ENCODE data around the gene TENM4. TPM values are rescaled to one million over a fixed set of nuclear protein-coding genes. Genes with fewer than 3 reads are reported as not detected.
A peak's percentile ranks its signal among the peaks of the same experiment; 100 is the strongest.

The TENM4 gene
- total RNA-seq, 1 donor from 2014 or later = 3.8 TPM

GRCh38 chr11:79244241-79244772, 196.5 kb downstream of the TENM4 start:
- no peaks in the 10 kb centered on the region for H3K27me3 Mint-ChIP-seq (ENCODE audit: low read depth)
- H3K27ac Mint-ChIP-seq (ENCODE audit: unreplicated experiment) = peak overlapping the region; percentile 93
- H3K4me3 Mint-ChIP-seq (ENCODE audit: unreplicated experiment) = no peak overlapping the region
- H3K36me3 Mint-ChIP-seq (ENCODE audit: low read depth) = peaks cover 2% of the 10 kb centered on the region
- DNase-seq (ENCODE audit: low spot score) = no peak
- peaks cover 41% of the 10 kb centered on the region for H3K4me1 Mint-ChIP-seq (ENCODE audit: low read depth)
- TF ChIP-seq CTCF (IDR thresholded peaks at IDR 0.05) = no peak
- peaks cover 4% of the 10 kb centered on the region for H3K9me3 Mint-ChIP-seq (ENCODE audit: low read depth)

- TF ChIP-seq CTCF (IDR thresholded peaks at IDR 0.05) = no peak
- Mint-ChIP-seq H3K27ac (ENCODE audit: unreplicated experiment) (peak overlapping the region; percentile 93), H3K4me3 (ENCODE audit: unreplicated experiment) (no peak overlapping the region), H3K36me3 (ENCODE audit: low read depth) (peaks cover 2% of the 10 kb centered on the region), H3K9me3 (ENCODE audit: low read depth) (peaks cover 4% of the 10 kb centered on the region), H3K27me3 (ENCODE audit: low read depth) (no peaks in the 10 kb centered on the region), H3K4me1 (ENCODE audit: low read depth) (peaks cover 41% of the 10 kb centered on the region)
- DNase-seq (ENCODE audit: low spot score) = no peak
These were observed 197.2 kb downstream of the TENM4 start for GRCh38 chr11:79243422-79244210.

- Mint-ChIP-seq H3K9me3 (ENCODE audit: low read depth) (peaks cover 4% of the 10 kb centered on the region), H3K27ac (ENCODE audit: unreplicated experiment) (no peak overlapping the region), H3K4me1 (ENCODE audit: low read depth) (peaks cover 51% of the 10 kb centered on the region), H3K27me3 (ENCODE audit: low read depth) (no peaks in the 10 kb centered on the region), H3K4me3 (ENCODE audit: unreplicated experiment) (no peak overlapping the region), H3K36me3 (ENCODE audit: low read depth) (peaks cover 2% of the 10 kb centered on the region)
- no peak for DNase-seq (ENCODE audit: low spot score)
- TF ChIP-seq CTCF (IDR thresholded peaks at IDR 0.05) = no peak
These were observed 198.2 kb downstream of the TENM4 start for GRCh38 chr11:79242616-79243015.

- Mint-ChIP-seq H3K36me3 (ENCODE audit: low read depth) (peaks cover 2% of the 10 kb centered on the region), H3K9me3 (ENCODE audit: low read depth) (peaks cover 4% of the 10 kb centered on the region), H3K4me1 (ENCODE audit: low read depth) (peaks cover 58% of the 10 kb centered on the region), H3K27me3 (ENCODE audit: low read depth) (no peaks in the 10 kb centered on the region), H3K27ac (ENCODE audit: unreplicated experiment) (no peak overlapping the region), H3K4me3 (ENCODE audit: unreplicated experiment) (no peak overlapping the region)
- DNase-seq (ENCODE audit: low spot score) = no peak
- TF ChIP-seq CTCF (IDR thresholded peaks at IDR 0.05) = no peak
These were observed 199.0 kb downstream of the TENM4 start for GRCh38 chr11:79241852-79242241.

- peaks cover 2% of the 10 kb centered on the region for H3K36me3 Mint-ChIP-seq (ENCODE audit: low read depth)
- peaks cover 4% of the 10 kb centered on the region for H3K9me3 Mint-ChIP-seq (ENCODE audit: low read depth)
- no peak overlapping the region for H3K27ac Mint-ChIP-seq (ENCODE audit: unreplicated experiment)
- H3K27me3 Mint-ChIP-seq (ENCODE audit: low read depth) = no peaks in the 10 kb centered on the region
- TF ChIP-seq CTCF (IDR thresholded peaks at IDR 0.05) = no peak
- H3K4me1 Mint-ChIP-seq (ENCODE audit: low read depth) = peaks cover 59% of the 10 kb centered on the region
- H3K4me3 Mint-ChIP-seq (ENCODE audit: unreplicated experiment) = no peak overlapping the region
- no peak for DNase-seq (ENCODE audit: low spot score)
These were observed 199.5 kb downstream of the TENM4 start for GRCh38 chr11:79241205-79241851.

Measured in chondrocyte (in vitro differentiated cells).